ENCODE measurements around the gene SDS.

SDS gene

GRCh38 chr12:113398346-113399290 is 5.1 kb downstream of the SDS start:
- DNase-seq: no peak

- DNase-seq: no peak
These were observed 6.0 kb downstream of the SDS start for GRCh38 chr12:113397497-113398197.

DNA sequence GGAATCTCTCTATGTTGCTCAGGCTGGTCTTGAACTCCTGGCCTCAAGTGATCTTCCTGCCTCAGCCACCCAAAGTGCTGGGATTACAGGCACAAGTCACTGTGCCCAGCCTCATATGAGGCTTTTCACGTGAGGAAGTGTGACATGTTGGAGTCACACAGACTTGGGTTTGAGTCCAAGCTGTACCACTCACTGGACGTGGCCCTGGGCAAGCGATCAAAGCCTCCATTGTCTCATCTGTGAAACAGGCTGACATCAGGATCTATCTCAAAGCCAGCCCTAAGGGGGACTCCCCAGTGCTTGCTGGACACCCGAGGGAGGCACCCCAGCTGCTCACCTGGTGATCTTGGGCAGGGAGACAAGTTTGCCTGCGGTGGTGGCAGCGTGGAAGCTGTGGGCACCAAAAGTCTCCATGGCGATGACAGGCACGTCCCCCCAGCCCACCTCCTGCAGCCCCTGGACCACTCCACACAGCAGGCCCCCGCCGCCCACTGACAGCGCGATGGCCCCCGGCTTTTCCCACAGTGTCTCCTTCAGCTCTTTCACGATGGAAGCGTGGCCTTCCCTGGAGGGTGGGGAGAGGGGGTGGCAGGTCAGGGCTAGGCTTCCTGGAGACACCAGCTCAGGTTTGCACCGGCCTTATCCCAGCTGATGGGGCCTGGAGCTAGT is 6.7 kb downstream of the SDS start:
- DNase-seq: no peak

- no peak for DNase-seq
These were observed 7.5 kb downstream of the SDS start for GRCh38 chr12:113396200-113396599.

GRCh38 chr12:113395119-113395518 is 8.6 kb downstream of the SDS start:
- DNase-seq: no peak

DNA sequence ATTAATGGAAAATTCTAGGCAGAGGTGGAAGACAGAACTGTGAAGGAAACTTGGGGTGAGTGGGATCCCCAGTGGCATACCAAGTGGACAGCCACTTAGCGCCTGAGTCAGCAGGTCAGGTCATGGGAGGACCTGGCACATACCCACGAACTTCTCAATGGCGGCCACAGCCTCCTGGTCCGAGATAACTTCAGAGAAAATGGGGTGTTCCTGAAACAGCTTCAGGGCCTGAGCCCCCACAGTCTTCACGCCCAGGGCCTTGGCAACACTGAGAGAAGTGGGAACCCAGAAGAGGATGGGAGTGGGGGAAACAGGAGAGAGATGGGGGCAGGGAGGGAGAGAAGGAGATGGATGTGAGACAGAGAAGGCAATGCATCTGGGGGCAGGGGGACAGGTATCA is 9.9 kb downstream of the SDS start:
- DNase-seq: no peak

GRCh38 chr12:113392988-113393579 is 10.6 kb downstream of the SDS start:
- DNase-seq: no peak

GRCh38 chr12:113392520-113392919 is 11.2 kb downstream of the SDS start:
- no peak for DNase-seq

GRCh38 chr12:113391650-113392337 is 11.9 kb downstream of the SDS start:
- DNase-seq: no peak

DNA sequence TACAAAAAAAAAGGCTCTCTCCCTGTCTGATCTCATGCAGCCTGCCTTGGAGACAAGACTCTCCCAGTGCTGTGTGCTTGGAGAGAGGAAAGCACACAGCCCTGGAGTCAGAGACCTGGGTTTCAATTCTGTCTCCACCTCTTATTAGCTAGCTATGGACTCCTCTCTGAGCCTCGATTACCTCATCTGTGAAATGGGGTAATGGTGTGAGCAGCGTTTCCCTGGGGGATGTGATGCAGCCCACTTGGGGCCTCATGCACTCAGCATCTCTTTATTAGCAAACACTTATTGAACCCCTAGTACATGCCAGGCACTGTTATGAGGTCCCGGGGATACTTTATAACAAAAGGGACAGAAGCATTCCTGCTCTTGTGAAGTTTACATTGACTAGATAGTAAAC is 12.5 kb downstream of the SDS start:
- no peak for DNase-seq

DNA sequence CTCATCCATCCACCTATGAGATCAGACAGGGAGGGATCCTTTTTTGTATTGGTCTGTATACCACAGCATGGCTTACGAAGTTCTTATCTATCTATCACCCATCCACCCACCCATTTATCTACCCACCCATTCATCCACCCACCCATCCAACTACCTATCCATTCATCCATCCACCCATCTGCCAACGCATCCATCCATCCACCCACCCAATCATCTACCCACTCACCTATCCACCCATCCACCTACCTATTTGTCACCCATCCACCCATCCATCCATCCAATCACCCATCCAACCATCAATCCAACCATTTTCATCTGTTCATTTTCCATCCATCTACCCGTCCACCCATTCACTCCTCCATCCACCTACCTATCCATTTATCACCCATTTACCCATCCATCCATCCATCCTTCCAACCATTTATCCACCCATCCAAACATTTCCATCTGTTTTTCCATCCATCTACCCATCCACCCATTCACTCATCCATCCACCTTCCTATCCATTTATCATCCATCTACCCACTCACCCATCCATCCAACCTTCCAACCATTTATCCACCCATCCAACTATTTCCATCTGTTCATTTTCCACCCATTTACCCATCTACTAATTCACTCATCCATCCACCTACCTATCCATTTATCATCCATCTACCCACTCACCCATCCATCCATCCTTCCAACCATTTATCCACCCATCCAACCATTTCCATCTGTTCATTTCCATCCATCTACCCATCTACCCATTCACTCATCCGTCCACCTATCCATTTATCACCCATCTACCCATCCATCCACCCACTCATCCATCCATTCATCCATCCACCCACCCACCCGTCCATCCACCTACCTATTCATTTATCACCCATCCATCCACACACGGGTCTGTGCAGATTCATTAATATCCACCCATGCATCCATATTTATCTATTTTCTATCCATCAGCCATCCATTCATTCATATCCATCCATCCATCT is 13.3 kb downstream of the SDS start:
- no peak for DNase-seq

DNA sequence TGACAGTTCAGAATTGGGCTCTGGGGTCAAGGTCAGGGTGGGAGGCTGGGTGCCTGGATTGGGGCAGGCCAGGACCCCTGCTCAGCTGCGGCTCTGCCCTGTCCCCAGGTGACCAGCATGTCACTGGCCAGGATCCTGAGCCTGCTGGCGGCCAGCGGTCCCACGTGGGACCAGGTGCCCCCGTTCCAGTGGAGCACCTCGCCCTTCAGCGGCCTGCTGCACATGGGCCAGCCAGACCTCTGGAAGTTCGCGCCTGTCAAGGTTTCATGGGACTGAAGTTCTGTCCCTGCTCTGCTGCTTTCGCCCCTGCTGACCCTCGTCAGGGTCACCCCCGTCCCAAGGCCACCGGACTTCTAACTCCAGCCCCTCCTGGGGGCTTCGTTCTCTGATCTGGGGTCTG is 15.3 kb downstream of the SDS start:
- no peak for DNase-seq

GRCh38 chr12:113387631-113388030 is 16.1 kb downstream of the SDS start:
- DNase-seq: no peak

DNA sequence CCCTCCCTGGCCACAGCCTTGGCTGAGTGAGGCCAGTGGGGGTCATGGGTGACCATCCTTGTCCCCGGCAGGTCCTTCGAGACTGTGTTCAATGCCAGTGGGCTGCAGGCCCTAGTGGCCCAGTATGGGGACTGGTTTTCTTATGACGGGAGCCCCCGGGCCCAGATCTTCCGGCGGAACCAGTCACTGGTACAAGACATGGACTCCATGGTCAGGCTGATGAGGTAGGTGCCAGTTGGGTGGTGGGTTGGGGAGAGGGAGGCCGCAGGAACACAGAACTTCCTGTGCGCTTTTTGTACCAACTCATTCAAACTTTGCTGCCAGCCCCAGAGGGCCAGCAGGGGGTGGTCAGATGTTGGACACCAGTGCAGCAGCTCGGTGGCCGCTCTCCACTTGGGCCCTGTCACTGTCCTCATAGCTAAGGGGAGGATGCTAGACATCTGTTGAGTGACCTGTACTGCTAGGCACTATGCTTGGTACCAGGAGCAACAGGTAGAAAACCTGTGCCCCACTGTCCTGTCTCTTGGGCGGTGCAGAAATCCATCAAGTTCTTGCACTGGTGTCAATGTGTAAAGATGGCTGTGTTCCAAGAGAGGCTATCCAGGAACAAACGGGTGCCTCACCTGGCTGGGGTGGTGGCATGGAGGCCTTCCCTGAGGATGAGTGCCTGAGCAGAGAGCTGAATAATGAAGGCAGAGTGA is 16.7 kb downstream of the SDS start:
- DNase-seq: no peak

DNA sequence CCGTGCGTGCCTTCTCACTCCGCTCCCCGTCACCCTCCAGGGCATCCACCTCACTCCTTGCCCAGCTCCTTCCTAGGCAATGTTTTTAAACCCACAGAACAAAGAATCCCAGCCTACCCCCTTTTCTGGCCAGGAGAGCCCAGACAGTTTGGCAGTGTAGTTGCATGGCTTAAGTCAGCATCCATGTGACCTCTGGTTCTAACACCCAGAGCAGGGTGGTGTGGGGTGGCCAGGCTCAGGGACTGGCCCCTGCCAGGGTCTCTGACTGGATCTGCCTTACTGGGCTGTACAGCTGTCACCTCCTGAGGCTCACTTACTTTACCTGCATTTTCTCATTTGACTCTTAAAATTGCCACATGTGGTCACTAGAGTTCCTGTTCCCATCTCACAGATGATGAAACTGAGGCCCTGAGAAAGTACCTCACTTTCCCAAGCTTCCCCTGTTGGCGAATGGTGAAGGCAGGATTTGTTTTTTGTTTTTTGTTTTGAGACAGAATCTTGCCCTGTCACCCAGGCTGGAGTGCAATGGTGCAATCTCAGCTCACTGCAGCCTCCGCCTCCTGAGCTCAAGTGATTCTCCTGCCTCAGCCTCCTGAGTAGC is 18.3 kb downstream of the SDS start:
- DNase-seq: no peak

DNA sequence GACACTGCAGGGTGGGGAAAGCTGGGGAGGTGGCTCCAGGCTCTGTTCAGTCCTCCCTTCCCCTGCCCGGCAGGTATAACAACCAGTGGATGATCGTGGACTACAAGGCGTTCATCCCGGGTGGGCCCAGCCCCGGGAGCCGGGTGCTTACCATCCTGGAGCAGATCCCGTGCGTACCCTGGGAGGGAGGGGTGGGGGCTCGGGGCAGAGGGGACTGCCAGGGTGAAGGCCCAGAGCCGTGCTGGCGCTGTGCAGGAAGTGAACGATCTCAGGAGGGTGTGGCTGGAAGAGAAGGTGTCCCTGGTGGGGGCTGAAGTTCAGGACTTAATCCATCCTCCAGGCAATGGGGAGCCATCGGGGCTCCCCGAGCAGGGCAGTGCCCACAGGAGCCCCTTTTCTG is 18.9 kb downstream of the SDS start:
- no peak for DNase-seq

- DNase-seq: no peak
These were observed 21.5 kb downstream of the SDS start for GRCh38 chr12:113382206-113382605.

GRCh38 chr12:113381220-113381619 is 22.5 kb downstream of the SDS start:
- no peak for DNase-seq

GRCh38 chr12:113378291-113378690 is 25.4 kb downstream of the SDS start:
- no peak for DNase-seq

GRCh38 chr12:113374823-113375428 is 28.8 kb downstream of the SDS start:
- no peak for DNase-seq
